ENCODE measurements around the gene CFAP221.

- TF ChIP-seq EZH2phosphoT487 (IDR thresholded peaks at IDR 0.05; ENCODE audit: unreplicated experiment): no peak
- TF ChIP-seq, protein P1, sequence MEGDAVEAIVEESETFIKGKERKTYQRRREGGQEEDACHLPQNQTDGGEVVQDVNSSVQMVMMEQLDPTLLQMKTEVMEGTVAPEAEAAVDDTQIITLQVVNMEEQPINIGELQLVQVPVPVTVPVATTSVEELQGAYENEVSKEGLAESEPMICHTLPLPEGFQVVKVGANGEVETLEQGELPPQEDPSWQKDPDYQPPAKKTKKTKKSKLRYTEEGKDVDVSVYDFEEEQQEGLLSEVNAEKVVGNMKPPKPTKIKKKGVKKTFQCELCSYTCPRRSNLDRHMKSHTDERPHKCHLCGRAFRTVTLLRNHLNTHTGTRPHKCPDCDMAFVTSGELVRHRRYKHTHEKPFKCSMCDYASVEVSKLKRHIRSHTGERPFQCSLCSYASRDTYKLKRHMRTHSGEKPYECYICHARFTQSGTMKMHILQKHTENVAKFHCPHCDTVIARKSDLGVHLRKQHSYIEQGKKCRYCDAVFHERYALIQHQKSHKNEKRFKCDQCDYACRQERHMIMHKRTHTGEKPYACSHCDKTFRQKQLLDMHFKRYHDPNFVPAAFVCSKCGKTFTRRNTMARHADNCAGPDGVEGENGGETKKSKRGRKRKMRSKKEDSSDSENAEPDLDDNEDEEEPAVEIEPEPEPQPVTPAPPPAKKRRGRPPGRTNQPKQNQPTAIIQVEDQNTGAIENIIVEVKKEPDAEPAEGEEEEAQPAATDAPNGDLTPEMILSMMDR (conservative IDR thresholded peaks at IDR 0.05; ENCODE audit: low read depth in 2 of 2): no peak
- no peak for TF ChIP-seq EZH2 (IDR thresholded peaks at IDR 0.05; ENCODE audit: low read depth, unreplicated experiment)
- no peak for TF ChIP-seq REST (IDR thresholded peaks at IDR 0.05; ENCODE audit: unreplicated experiment)
- TF ChIP-seq, protein P2, sequence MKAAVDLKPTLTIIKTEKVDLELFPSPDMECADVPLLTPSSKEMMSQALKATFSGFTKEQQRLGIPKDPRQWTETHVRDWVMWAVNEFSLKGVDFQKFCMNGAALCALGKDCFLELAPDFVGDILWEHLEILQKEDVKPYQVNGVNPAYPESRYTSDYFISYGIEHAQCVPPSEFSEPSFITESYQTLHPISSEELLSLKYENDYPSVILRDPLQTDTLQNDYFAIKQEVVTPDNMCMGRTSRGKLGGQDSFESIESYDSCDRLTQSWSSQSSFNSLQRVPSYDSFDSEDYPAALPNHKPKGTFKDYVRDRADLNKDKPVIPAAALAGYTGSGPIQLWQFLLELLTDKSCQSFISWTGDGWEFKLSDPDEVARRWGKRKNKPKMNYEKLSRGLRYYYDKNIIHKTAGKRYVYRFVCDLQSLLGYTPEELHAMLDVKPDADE (IDR thresholded peaks at IDR 0.05): no peak
- no peak for TF ChIP-seq CREB1 (CRISPR knock-in tag; IDR thresholded peaks at IDR 0.05; ENCODE audit: low read depth)
- TF ChIP-seq POLR2AphosphoS5 (IDR thresholded peaks at IDR 0.05; ENCODE audit: low read depth): no peak
- no peak for TF ChIP-seq ZNF331 (CRISPR knock-in tag; IDR thresholded peaks at IDR 0.05; ENCODE audit: low read depth)
- TF ChIP-seq JUNB (IDR thresholded peaks at IDR 0.05; ENCODE audit: unreplicated experiment): no peak
- TF ChIP-seq NANOG (IDR thresholded peaks at IDR 0.05; ENCODE audit: borderline replicate concordance): no peak
Measured at GRCh38 chr2:119679846-119680245, 135.6 kb downstream of the CFAP221 start.

All from GM23338 (cell line).